Chondrocyte (in vitro differentiated cells): Measurements from ENCODE around the gene RASA2. TPM values are rescaled to one million over a fixed set of nuclear protein-coding genes. Genes with fewer than 3 reads are reported as not detected.

Experiments
- DNase-seq: peaks from one replicate; pipeline ENCODE4 v3.0.0; 2021; ENCODE audit warnings: mixed read lengths, low spot score
- H3K27ac Mint-ChIP-seq: one replicate; pipeline ENCODE4 v1.8.0; 2021; ENCODE audit warnings: mild to moderate bottlenecking, moderate library complexity, mixed read lengths; ENCODE audit not compliant: unreplicated experiment
- H3K27me3 Mint-ChIP-seq: 2 replicates; pipeline ENCODE4 v1.8.0; 2021; ENCODE audit warnings: low read depth, mixed read lengths
- H3K36me3 Mint-ChIP-seq: 2 replicates; pipeline ENCODE4 v1.8.0; 2021; ENCODE audit warnings: low read depth, mixed read lengths
- H3K4me1 Mint-ChIP-seq: 2 replicates; pipeline ENCODE4 v1.8.0; 2021; ENCODE audit warnings: low read depth, mild to moderate bottlenecking, mixed read lengths
- H3K4me3 Mint-ChIP-seq: one replicate; pipeline ENCODE4 v1.8.0; 2021; ENCODE audit warnings: mild to moderate bottlenecking, moderate library complexity, mixed read lengths; ENCODE audit not compliant: unreplicated experiment
- H3K9me3 Mint-ChIP-seq: 2 replicates; pipeline ENCODE4 v1.8.0; 2021; ENCODE audit warnings: low read depth, mixed read lengths
- CTCF ChIP-seq: fragments of 200-600 bp; sonication (generic); IDR thresholded peaks from 2 replicates; pipeline ENCODE4 v1.5.0; 2021; ENCODE audit warnings: antibody characterized with exemption, mild to moderate bottlenecking, moderate library complexity
- total RNA-seq: library from RNA; stranded (reverse); gene quantifications from 3 replicates; pipeline ENCODE4 v1.2.1, GENCODE V29; 2021

RASA2 gene
- total RNA-seq, 1 donor from 2014 or later: 8.5 TPM

GRCh38 chr3:141482245-141482922, 4.4 kb upstream of the RASA2 start:
- no peak for DNase-seq
- Mint-ChIP-seq H3K4me3 (no peak overlapping the region), H3K36me3 (no peaks in the 10 kb centered on the region), H3K9me3 (no peaks in the 10 kb centered on the region), H3K27ac (no peak overlapping the region), H3K27me3 (no peaks in the 10 kb centered on the region), H3K4me1 (peaks cover 13% of the 10 kb centered on the region)
- TF ChIP-seq CTCF: no peak

GRCh38 chr3:141484701-141485287, 2.0 kb upstream of the RASA2 start:
- TF ChIP-seq CTCF: no peak
- DNase-seq: no peak
- Mint-ChIP-seq H3K4me1 (peaks cover 20% of the 10 kb centered on the region), H3K27ac (peak overlapping the region; percentile 19), H3K4me3 (no peak overlapping the region), H3K9me3 (no peaks in the 10 kb centered on the region), H3K36me3 (peaks cover 2% of the 10 kb centered on the region), H3K27me3 (no peaks in the 10 kb centered on the region)

GRCh38 chr3:141485641-141486495, 959 bp upstream of the RASA2 start:
- Mint-ChIP-seq H3K9me3 (no peaks in the 10 kb centered on the region), H3K4me1 (peaks cover 20% of the 10 kb centered on the region), H3K27me3 (no peaks in the 10 kb centered on the region), H3K4me3 (peak overlapping the region; percentile 72), H3K36me3 (peaks cover 2% of the 10 kb centered on the region), H3K27ac (peak overlapping the region; percentile 78)
- TF ChIP-seq CTCF: no peak
- no peak for DNase-seq

- H3K27me3 Mint-ChIP-seq: no peaks in the 10 kb centered on the region
Observed at GRCh38 chr3:141486496-141486745, 406 bp upstream of the RASA2 start.

More at GRCh38 chr3:141486496-141486745, 406 bp upstream of the RASA2 start:
- Mint-ChIP-seq H3K27ac (peak overlapping the region; percentile 78), H3K9me3 (no peaks in the 10 kb centered on the region), H3K4me1 (peaks cover 20% of the 10 kb centered on the region), H3K4me3 (peak overlapping the region; percentile 72), H3K36me3 (peaks cover 2% of the 10 kb centered on the region)
- no peak for TF ChIP-seq CTCF
- DNase-seq: no peak
